Measurements from ENCODE around the gene UBE2J2. TPM values are rescaled to one million over a fixed set of nuclear protein-coding genes. Genes with fewer than 3 reads are reported as not detected.

The UBE2J2 gene
- total and polyA plus RNA-seq, 2 experiments from 2014 or later: 47.1 to 70.2 TPM

- peaks cover 29% of the 10 kb centered on the region for H3K36me3 Mint-ChIP-seq (ENCODE audit: low read depth)
- H3K27ac Mint-ChIP-seq: no peak overlapping the region
- Histone ChIP-seq H3K79me2 (replicated peaks; ENCODE audit: insufficient read depth) (peaks cover 5% of the 10 kb centered on the region; the same call in 1 of the 2 replicates), H3K4me3 (no peak overlapping the region), H3K9me2 (ENCODE audit: insufficient read depth) (no peaks in the 10 kb centered on the region), H3K27ac (ENCODE audit: low read depth) (no peak overlapping the region), H4K20me1 (replicated peaks; ENCODE audit: insufficient read depth) (peaks cover 6% of the 10 kb centered on the region; the same call in 1 of the 2 replicates), H3K4me2 (no peak overlapping the region), H3K27me3 (ENCODE audit: insufficient read depth) (no peaks in the 10 kb centered on the region), H2AFZ (no peak overlapping the region), H3K36me3 (ENCODE audit: insufficient read depth) (peaks cover 8% of the 10 kb centered on the region; the same call in 1 of the 2 replicates), H3F3A (replicated peaks; ENCODE audit: low read depth) (peaks cover 19% of the 10 kb centered on the region), H3K4me1 (ENCODE audit: insufficient read depth) (peaks cover 4% of the 10 kb centered on the region; the same call in 1 of the 2 replicates)
- DNase-seq (ENCODE audit: low spot score) (peak; percentile 4), ATAC-seq (no peak)
- TF ChIP-seq ZNF462 (CRISPR knock-in tag; IDR thresholded peaks at IDR 0.05) (no peak), CTCF (conservative IDR thresholded peaks at IDR 0.05; ENCODE audit: low read depth in 2 of 2) (no peak), REST (IDR thresholded peaks at IDR 0.05; ENCODE audit: unreplicated experiment) (no peak), NANOG (IDR thresholded peaks at IDR 0.05; ENCODE audit: borderline replicate concordance) (no peak), JUNB (IDR thresholded peaks at IDR 0.05; ENCODE audit: unreplicated experiment) (no peak), POLR2AphosphoS5 (IDR thresholded peaks at IDR 0.05; ENCODE audit: low read depth) (no peak), CREB1 (CRISPR knock-in tag; IDR thresholded peaks at IDR 0.05; ENCODE audit: low read depth) (no peak)
- H3K9me3 Mint-ChIP-seq: no peaks in the 10 kb centered on the region
- peak overlapping the region; percentile 43; the same call in 2 of the 3 replicates for H3K4me3 Mint-ChIP-seq
- peaks cover 23% of the 10 kb centered on the region for H3K27me3 Mint-ChIP-seq (ENCODE audit: insufficient read depth, low read depth, poor library complexity)
- H3K4me1 Mint-ChIP-seq: peaks cover 20% of the 10 kb centered on the region; the same call in 2 of the 3 replicates
Observed at GRCh38 chr1:1310476-1311053, 36.9 kb upstream of the UBE2J2 start.

Data from GM23338 (cell line).